Skeletal muscle cell (primary cell): ENCODE data around the gene ELP4.
A peak's percentile ranks its signal among the peaks of the same experiment; 100 is the strongest.

Experiments used
- DNase-seq: peaks from one replicate; pipeline ENCODE4 v3.0.0-alpha.2; 2010; ENCODE audit warnings: low read depth
- H3K4me3 ChIP-seq: 2 replicates; pipeline ENCODE4 v1.5.1; 2011; ENCODE audit warnings: low read depth, mild to moderate bottlenecking, control low read depth, low read length, moderate library complexity

ELP4 gene

GRCh38 chr11:31793264-31793663, 283.7 kb downstream of the ELP4 start:
- no peak overlapping the region for H3K4me3 ChIP-seq
- DNase-seq, result no peak

GRCh38 chr11:31794548-31794947, 285.0 kb downstream of the ELP4 start:
- DNase-seq, result no peak
- no peak overlapping the region for H3K4me3 ChIP-seq

GRCh38 chr11:31795706-31796498, 286.3 kb downstream of the ELP4 start:
- no peak for DNase-seq
- no peak overlapping the region for H3K4me3 ChIP-seq

- H3K4me3 ChIP-seq, result no peak overlapping the region
- no peak for DNase-seq
Measured at GRCh38 chr11:31796499-31797189, 287.1 kb downstream of the ELP4 start.

GRCh38 chr11:31797190-31798056, 287.9 kb downstream of the ELP4 start:
- no peak for DNase-seq
- H3K4me3 ChIP-seq, result no peak overlapping the region

- no peak for DNase-seq
- no peak overlapping the region for H3K4me3 ChIP-seq
Measured at GRCh38 chr11:31798057-31798553, 288.5 kb downstream of the ELP4 start.

GRCh38 chr11:31798554-31799434, 289.2 kb downstream of the ELP4 start:
- peak overlapping the region; percentile 5 for H3K4me3 ChIP-seq
- no peak for DNase-seq

- no peak for DNase-seq
- no peak overlapping the region for H3K4me3 ChIP-seq
Measured at GRCh38 chr11:31799435-31800397, 290.1 kb downstream of the ELP4 start.

GRCh38 chr11:31800398-31801265, 291.1 kb downstream of the ELP4 start:
- H3K4me3 ChIP-seq, result no peak overlapping the region
- no peak for DNase-seq

GRCh38 chr11:31801298-31801702, 291.7 kb downstream of the ELP4 start:
- no peak for DNase-seq
- H3K4me3 ChIP-seq, result no peak overlapping the region

GRCh38 chr11:31802000-31802551, 292.5 kb downstream of the ELP4 start:
- H3K4me3 ChIP-seq, result no peak overlapping the region
- no peak for DNase-seq

- DNase-seq, result no peak
- no peak overlapping the region for H3K4me3 ChIP-seq
Measured at GRCh38 chr11:31802609-31802989, 293.0 kb downstream of the ELP4 start.

- H3K4me3 ChIP-seq, result no peak overlapping the region
- no peak for DNase-seq
Measured at GRCh38 chr11:31802990-31803812, 293.6 kb downstream of the ELP4 start.

- no peak overlapping the region for H3K4me3 ChIP-seq
Measured at GRCh38 chr11:31803813-31804311, 294.3 kb downstream of the ELP4 start.

GRCh38 chr11:31804312-31805036, 294.9 kb downstream of the ELP4 start:
- no peak for DNase-seq
- H3K4me3 ChIP-seq, result no peak overlapping the region

More at GRCh38 chr11:31803813-31804311, 294.3 kb downstream of the ELP4 start:
- no peak for DNase-seq
